Activated CD8-positive, alpha-beta T cell treated with anti-CD3 and anti-CD28 coated beads for 36 hours (primary cell): ENCODE measurements around the gene RB1. TPM values are rescaled to one million over a fixed set of nuclear protein-coding genes. Genes with fewer than 3 reads are reported as not detected.

ENCODE experiments used
- ATAC-seq: fragments of 200-7000 bp; cut with Tn5 transposase; one replicate; pipeline ENCODE4 v1.10.0; 2021; ENCODE audit warnings: mild to moderate bottlenecking, moderate library complexity
- CTCF ChIA-PET: fragments of 350-600 bp; sonication (Branson Sonifier 250); formaldehyde crosslinking; loops from one replicate; lab custom pipeline; 2021; ENCODE audit warnings: antibody characterized with exemption; lab: Charles Lee
- POLR2A ChIA-PET: fragments of 350-600 bp; sonication (Branson Sonifier 250); formaldehyde crosslinking; loops from one replicate; lab custom pipeline; 2021; ENCODE audit warnings: antibody characterized with exemption; lab: Charles Lee
- DNase-seq: peaks from one replicate; pipeline ENCODE4 v3.0.0-alpha.2; 2020
- H3K27ac Mint-ChIP-seq: one replicate; pipeline ENCODE4 v1.8.0; 2021; ENCODE audit warnings: mild to moderate bottlenecking, mixed read lengths
- H3K27me3 Mint-ChIP-seq: one replicate; pipeline ENCODE4 v1.8.0; 2021; ENCODE audit warnings: mixed read lengths
- H3K36me3 Mint-ChIP-seq: one replicate; pipeline ENCODE4 v1.8.0; 2021; ENCODE audit warnings: low read depth, mixed read lengths
- H3K4me1 Mint-ChIP-seq: one replicate; pipeline ENCODE4 v1.8.0; 2021; ENCODE audit warnings: low read depth, mixed read lengths
- H3K4me3 Mint-ChIP-seq: one replicate; pipeline ENCODE4 v1.8.0; 2021; ENCODE audit warnings: mild to moderate bottlenecking, moderate library complexity, mixed read lengths
- H3K9me3 Mint-ChIP-seq: one replicate; pipeline ENCODE4 v1.8.0; 2021; ENCODE audit warnings: mixed read lengths
- intact Hi-C: fragments of 100-400 bp; cut with micrococcal nuclease; formaldehyde crosslinking; loops from one replicate; pipeline ENCODE4 v1.10.0; 2022
- total RNA-seq, 2 experiments: library from RNA; stranded (reverse); gene quantifications; one replicate each; pipeline ENCODE4 v1.2.3, GENCODE V29; 2021
- TF ChIP-seq, protein P1 (sequence below): fragments of 200-600 bp; IDR thresholded peaks from one replicate; pipeline ENCODE4 v1.8.0; 2022; ENCODE audit warnings: antibody characterized with exemption, mild to moderate bottlenecking

Gene RB1
- total RNA-seq, 2 experiments from 2014 or later, result 26.4 to 29.2 TPM

GRCh38 chr13:48431431-48431830, 127.9 kb downstream of the RB1 start:
- TF ChIP-seq, protein P1, sequence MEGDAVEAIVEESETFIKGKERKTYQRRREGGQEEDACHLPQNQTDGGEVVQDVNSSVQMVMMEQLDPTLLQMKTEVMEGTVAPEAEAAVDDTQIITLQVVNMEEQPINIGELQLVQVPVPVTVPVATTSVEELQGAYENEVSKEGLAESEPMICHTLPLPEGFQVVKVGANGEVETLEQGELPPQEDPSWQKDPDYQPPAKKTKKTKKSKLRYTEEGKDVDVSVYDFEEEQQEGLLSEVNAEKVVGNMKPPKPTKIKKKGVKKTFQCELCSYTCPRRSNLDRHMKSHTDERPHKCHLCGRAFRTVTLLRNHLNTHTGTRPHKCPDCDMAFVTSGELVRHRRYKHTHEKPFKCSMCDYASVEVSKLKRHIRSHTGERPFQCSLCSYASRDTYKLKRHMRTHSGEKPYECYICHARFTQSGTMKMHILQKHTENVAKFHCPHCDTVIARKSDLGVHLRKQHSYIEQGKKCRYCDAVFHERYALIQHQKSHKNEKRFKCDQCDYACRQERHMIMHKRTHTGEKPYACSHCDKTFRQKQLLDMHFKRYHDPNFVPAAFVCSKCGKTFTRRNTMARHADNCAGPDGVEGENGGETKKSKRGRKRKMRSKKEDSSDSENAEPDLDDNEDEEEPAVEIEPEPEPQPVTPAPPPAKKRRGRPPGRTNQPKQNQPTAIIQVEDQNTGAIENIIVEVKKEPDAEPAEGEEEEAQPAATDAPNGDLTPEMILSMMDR, result no peak
- no peaks in the 10 kb centered on the region for H3K27me3 Mint-ChIP-seq
- H3K27ac Mint-ChIP-seq, result no peak overlapping the region
- intact Hi-C loops, result no loop called here
- H3K4me3 Mint-ChIP-seq, result no peak overlapping the region
- POLR2A ChIA-PET, result no interaction called here
- no peak for DNase-seq
- H3K36me3 Mint-ChIP-seq, result peaks cover 14% of the 10 kb centered on the region
- H3K4me1 Mint-ChIP-seq, result peaks cover 43% of the 10 kb centered on the region
- CTCF ChIA-PET, result interaction anchor here (1.0 kb wide), 1 partner anchor 149 kb away, joined by 3 read pairs; no protein-coding TSS in a partner anchor
- ATAC-seq, result no peak
- H3K9me3 Mint-ChIP-seq, result peaks cover 3% of the 10 kb centered on the region

DNA sequence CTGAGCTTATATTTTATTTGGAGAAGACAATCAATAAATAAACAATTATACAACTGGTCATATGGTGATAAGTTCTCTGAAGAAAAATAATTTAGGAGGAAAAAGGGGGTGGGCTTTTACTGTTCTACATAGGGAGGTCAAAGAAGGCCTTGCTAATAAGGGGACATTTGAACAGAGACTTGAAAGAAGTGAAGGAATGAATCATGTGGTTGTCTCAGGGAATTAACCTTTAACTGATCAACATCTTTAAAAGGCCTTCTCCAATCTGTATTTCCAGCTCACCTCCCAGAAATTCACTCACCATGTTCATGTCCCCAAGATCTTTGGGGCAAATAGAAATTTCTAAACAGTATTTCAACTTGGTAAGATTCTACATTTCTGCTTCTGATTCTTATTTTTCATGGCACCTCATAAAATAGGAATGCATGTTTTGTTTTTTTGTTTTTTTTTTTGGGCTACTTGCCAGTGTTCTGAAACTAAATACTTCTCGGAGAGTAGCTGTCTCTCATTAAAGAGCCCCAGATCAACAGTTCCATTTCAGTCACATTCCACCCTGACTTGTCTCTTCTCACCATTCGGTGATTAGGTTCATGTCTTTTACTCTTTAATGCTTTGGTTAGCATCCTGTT, 128.6 kb downstream of the RB1 start:
- Mint-ChIP-seq H3K4me1 (peaks cover 41% of the 10 kb centered on the region), H3K9me3 (no peaks in the 10 kb centered on the region), H3K27ac (no peak overlapping the region), H3K27me3 (no peaks in the 10 kb centered on the region), H3K4me3 (no peak overlapping the region), H3K36me3 (peaks cover 10% of the 10 kb centered on the region)
- ATAC-seq (no peak), DNase-seq (no peak)
- intact Hi-C loops, result no loop called here
- TF ChIP-seq, protein P1, result no peak
- ChIA-PET POLR2A (no interaction called here), CTCF (interaction anchor here (1.0 kb wide), 1 partner anchor 148 kb away, joined by 3 read pairs; no protein-coding TSS in a partner anchor)

DNA sequence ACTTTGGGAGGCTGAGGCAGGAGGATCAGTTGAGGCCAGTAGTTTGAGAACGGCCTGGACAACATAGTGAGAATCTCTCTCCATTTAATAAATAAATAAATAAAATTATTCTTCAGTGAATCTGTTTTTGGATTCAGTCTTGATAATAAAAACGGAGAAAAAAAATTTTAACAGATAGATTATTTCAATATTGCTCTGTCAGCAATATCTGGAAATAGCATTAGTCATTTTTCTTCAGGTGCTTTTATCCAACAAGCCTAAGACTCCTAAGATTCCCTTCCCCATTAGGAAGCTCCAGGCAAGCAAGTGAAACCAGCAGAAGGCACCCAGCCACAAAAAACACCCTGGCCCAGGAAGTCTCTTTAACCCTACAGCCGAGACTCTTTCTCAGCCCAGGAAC, 130.6 kb downstream of the RB1 start:
- no peaks in the 10 kb centered on the region for H3K9me3 Mint-ChIP-seq
- intact Hi-C loops, result no loop called here
- POLR2A ChIA-PET, result no interaction called here
- H3K27ac Mint-ChIP-seq, result no peak overlapping the region
- H3K4me3 Mint-ChIP-seq, result no peak overlapping the region
- H3K27me3 Mint-ChIP-seq, result no peaks in the 10 kb centered on the region
- TF ChIP-seq, protein P1, result no peak
- DNase-seq (no peak), ATAC-seq (no peak)
- CTCF ChIA-PET, result interaction anchor here (1.5 kb wide), 1 partner anchor 9 kb away, joined by 6 read pairs; no protein-coding TSS in a partner anchor
- H3K36me3 Mint-ChIP-seq, result peaks cover 6% of the 10 kb centered on the region
- peaks cover 37% of the 10 kb centered on the region for H3K4me1 Mint-ChIP-seq

GRCh38 chr13:48436661-48437288, 133.2 kb downstream of the RB1 start:
- intact Hi-C loops, result no loop called here

More at GRCh38 chr13:48436661-48437288, 133.2 kb downstream of the RB1 start:
- TF ChIP-seq, protein P1, result no peak
- Mint-ChIP-seq H3K27ac (no peak overlapping the region), H3K27me3 (no peaks in the 10 kb centered on the region), H3K4me3 (no peak overlapping the region), H3K9me3 (no peaks in the 10 kb centered on the region), H3K4me1 (peaks cover 20% of the 10 kb centered on the region), H3K36me3 (peaks cover 5% of the 10 kb centered on the region)
- ATAC-seq (no peak), DNase-seq (no peak)
- POLR2A ChIA-PET, result interaction anchor here (0.7 kb wide), 1 partner anchor 86 kb away, joined by 3 read pairs; no protein-coding TSS in a partner anchor
- CTCF ChIA-PET, result interaction anchor here (0.7 kb wide), 1 partner anchor 306 kb away, joined by 3 read pairs; no protein-coding TSS in a partner anchor
